Keratinocyte (primary cell): ENCODE data around the gene PDE3A. TPM values are rescaled to one million over a fixed set of nuclear protein-coding genes. Genes with fewer than 3 reads are reported as not detected.

Experiments used
- DNase-seq: peaks from one replicate; pipeline ENCODE4 v3.0.0-alpha.2; 2011; ENCODE audit warnings: low read depth, missing footprints, low spot score
- FAIRE-seq: peaks from 2 replicates; lab custom pipeline; 2011; peaks lifted over from hg19 to GRCh38; lab: Jason Lieb, UNC
- H2AFZ ChIP-seq: 2 replicates; pipeline ENCODE4 v1.6.0; 2012; ENCODE audit warnings: low read length, control low read depth, inconsistent platforms; ENCODE audit not compliant: control insufficient read depth
- H3K27ac ChIP-seq: 2 replicates; pipeline ENCODE4 v1.5.1; 2011; ENCODE audit warnings: low read length; ENCODE audit not compliant: control insufficient read depth, insufficient read depth
- H3K27me3 ChIP-seq: 3 replicates; pipeline ENCODE4 v1.6.0; 2011; ENCODE audit warnings: low read length; ENCODE audit not compliant: control insufficient read depth, insufficient read depth; ENCODE audit errors: extremely low read depth
- H3K36me3 ChIP-seq, 2 experiments: 2 replicates in 1 of 2; 3 replicates in 1 of 2; pipeline ENCODE4 v1.5.1; 2011; ENCODE audit warnings: low read length in 2 of 2, mild to moderate bottlenecking in 1 of 2; ENCODE audit not compliant: control insufficient read depth in 2 of 2, insufficient read depth in 2 of 2; ENCODE audit errors: extremely low read depth in 1 of 2
- H3K4me1 ChIP-seq: 3 replicates; pipeline ENCODE4 v1.5.1; 2011; ENCODE audit warnings: low read length; ENCODE audit not compliant: control insufficient read depth, insufficient read depth; ENCODE audit errors: extremely low read depth
- H3K4me2 ChIP-seq: 3 replicates; pipeline ENCODE4 v1.6.0; 2011; ENCODE audit warnings: low read depth, low read length; ENCODE audit not compliant: control insufficient read depth, insufficient read depth; ENCODE audit errors: extremely low read depth
- H3K4me3 ChIP-seq, 3 experiments: fragments of 200-600 bp in 1 of 3; sonication (generic) in 1 of 3; 2 replicates in 2 of 3; 3 replicates in 1 of 3; pipeline ENCODE4 v1.5.1; 2011 to 2016; ENCODE audit warnings: low read length in 3 of 3, mild to moderate bottlenecking in 3 of 3, control low read depth in 2 of 3, inconsistent platforms in 1 of 3, low read depth in 1 of 3, mixed read lengths in 1 of 3, mixed run types in 1 of 3, moderate library complexity in 1 of 3; ENCODE audit not compliant: control insufficient read depth in 2 of 3, insufficient read depth in 2 of 3; ENCODE audit errors: extremely low read depth in 1 of 3
- H3K79me2 ChIP-seq: 2 replicates; pipeline ENCODE4 v1.6.0; 2012; ENCODE audit warnings: low read length; ENCODE audit not compliant: control insufficient read depth, insufficient read depth
- H3K9ac ChIP-seq: 3 replicates; pipeline ENCODE4 v1.6.0; 2011; ENCODE audit warnings: low read length; ENCODE audit not compliant: control insufficient read depth, insufficient read depth; ENCODE audit errors: extremely low read depth
- H3K9me1 ChIP-seq: 3 replicates; pipeline ENCODE4 v1.6.0; 2011; ENCODE audit warnings: low read length; ENCODE audit not compliant: control insufficient read depth, insufficient read depth; ENCODE audit errors: extremely low read depth
- H3K9me3 ChIP-seq: 2 replicates; pipeline ENCODE4 v1.5.1; 2012; ENCODE audit warnings: low read depth, low read length; ENCODE audit not compliant: control insufficient read depth
- H4K20me1 ChIP-seq: 3 replicates; pipeline ENCODE4 v1.6.0; 2011; ENCODE audit warnings: low read length; ENCODE audit not compliant: control insufficient read depth, insufficient read depth; ENCODE audit errors: extremely low read depth
- CTCF ChIP-seq, 3 experiments: IDR thresholded peaks in 1 of 3; conservative IDR thresholded peaks in 1 of 3; optimal IDR thresholded peaks in 1 of 3; 2 replicates in 2 of 3; 3 replicates in 1 of 3; pipeline versions ENCODE3 to v1.5.1; 2011; ENCODE audit warnings: low read length in 3 of 3, mild to moderate bottlenecking in 3 of 3, moderate library complexity in 2 of 3, control low read depth in 1 of 3, inconsistent platforms in 1 of 3; ENCODE audit not compliant: insufficient read depth in 2 of 3; ENCODE audit errors: extremely low read depth in 1 of 3
- EZH2 ChIP-seq: IDR thresholded peaks from one replicate; pipeline ENCODE4 v1.6.1; 2012; ENCODE audit warnings: inconsistent platforms, mild to moderate bottlenecking, low read length, moderate library complexity
- dilution Hi-C: fragments of 300-500 bp; cut with MboI; formaldehyde crosslinking; loops from one replicate; pipeline ENCODE4 v1.7.0; 2020; ENCODE audit warnings: low sequenced_read_pairs; ENCODE audit not compliant: extremely low pct_ligation_motif_present
- polyA plus RNA-seq, 5 experiments: library from polyadenylated mRNA; depleted of rRNA in 3 of 5; stranded (reverse) in 3 of 5; stranded (forward) in 1 of 5; unstranded in 1 of 5; fragments of >200 nt; gene quantifications; 1 replicate in 1 of 5; 2 replicates in 3 of 5; 3 replicates in 1 of 5; pipeline versions ENCODE4 v1.2.1 to v1.2.3, GENCODE V29; 2011 to 2012; ENCODE audit warnings: missing spikeins in 2 of 5, low read depth in 1 of 5, low replicate concordance in 1 of 5

PDE3A gene
- polyA plus RNA-seq, 1 donor (not counting 4 experiments of a cell fraction or from before 2014, with no cell fraction given): 0.01 TPM

DNA sequence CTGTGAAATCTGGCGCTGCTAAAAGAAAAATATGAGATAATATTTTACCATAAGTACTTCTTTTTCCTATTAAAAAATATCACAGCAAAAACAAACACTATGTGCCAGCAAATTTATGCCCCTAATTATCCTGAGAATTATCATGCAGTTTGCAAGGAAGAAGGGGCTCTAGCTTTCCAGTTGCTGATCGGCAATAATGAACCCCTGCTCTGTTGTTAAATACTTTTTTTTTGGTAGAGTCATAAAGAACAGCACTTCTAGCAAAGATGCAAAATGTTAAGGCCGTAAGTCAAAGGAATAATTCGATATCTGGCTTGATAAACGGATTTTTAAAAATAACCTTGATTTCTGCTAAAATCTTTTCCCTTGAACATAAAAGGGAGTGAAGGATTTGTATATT is 108.9 kb downstream of the PDE3A start:
- H3K79me2 ChIP-seq: no peaks in the 10 kb centered on the region
- no peak overlapping the region for H3K27ac ChIP-seq
- no peaks in the 10 kb centered on the region for H3K9me1 ChIP-seq
- dilution Hi-C loops: no loop called here
- no peak overlapping the region for H3K4me3 ChIP-seq
- no peaks in the 10 kb centered on the region for H3K27me3 ChIP-seq
- H3K4me1 ChIP-seq: no peaks in the 10 kb centered on the region
- no peak for FAIRE-seq
- H3K4me2 ChIP-seq: no peak overlapping the region
- no peak overlapping the region for H3K9ac ChIP-seq
- H4K20me1 ChIP-seq: no peaks in the 10 kb centered on the region
- no peak for DNase-seq
- TF ChIP-seq EZH2 (no peak), CTCF (optimal IDR thresholded peaks at IDR 0.05 in 1 of 3, IDR thresholded peaks at IDR 0.05 in 1 of 3, conservative IDR thresholded peaks at IDR 0.05 in 1 of 3; ENCODE audit: extremely low read depth in 1 of 3, insufficient read depth in 2 of 3, low read length in 3 of 3) (no peak)
- no peaks in the 10 kb centered on the region for H3K36me3 ChIP-seq
- no peaks in the 10 kb centered on the region for H3K9me3 ChIP-seq
- no peak overlapping the region for H2AFZ ChIP-seq

DNA sequence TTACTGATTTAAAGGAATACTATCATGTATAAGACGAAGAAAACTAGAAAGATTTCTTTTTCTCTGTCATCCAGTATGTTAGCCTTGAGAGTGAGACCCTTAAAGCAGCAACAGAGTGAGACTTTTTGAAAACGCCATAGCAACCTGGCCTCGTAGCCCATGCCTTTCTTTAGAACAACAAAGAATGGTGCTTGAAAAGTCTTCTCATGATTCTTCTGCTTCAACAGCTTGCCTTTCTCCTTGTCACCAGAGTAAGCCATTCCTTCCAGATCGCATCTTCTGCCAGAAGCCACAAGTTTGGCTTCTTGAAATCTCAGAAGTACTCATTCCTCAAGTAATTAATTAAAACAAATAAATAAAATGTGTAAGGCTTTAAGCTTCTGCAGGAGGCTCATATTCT is 109.3 kb downstream of the PDE3A start:
- FAIRE-seq: no peak
- Histone ChIP-seq H4K20me1 (no peaks in the 10 kb centered on the region), H3K4me2 (no peak overlapping the region), H3K4me1 (no peaks in the 10 kb centered on the region), H3K4me3 (no peak overlapping the region), H3K9ac (no peak overlapping the region), H3K79me2 (no peaks in the 10 kb centered on the region), H3K27ac (no peak overlapping the region), H3K9me3 (no peaks in the 10 kb centered on the region), H2AFZ (no peak overlapping the region), H3K27me3 (no peaks in the 10 kb centered on the region), H3K36me3 (no peaks in the 10 kb centered on the region), H3K9me1 (no peaks in the 10 kb centered on the region)
- dilution Hi-C loops: no loop called here
- TF ChIP-seq CTCF (optimal IDR thresholded peaks at IDR 0.05 in 1 of 3, IDR thresholded peaks at IDR 0.05 in 1 of 3, conservative IDR thresholded peaks at IDR 0.05 in 1 of 3; ENCODE audit: extremely low read depth in 1 of 3, insufficient read depth in 2 of 3, low read length in 3 of 3) (no peak), EZH2 (no peak)
- no peak for DNase-seq
